PC-3 (cell line): ENCODE results near the gene SLC6A6.

Experiments used
- EZH2 ChIP-seq: fragments of 300-600 bp; sonication (generic); IDR thresholded peaks from one replicate; pipeline ENCODE4 v1.6.1; 2017; ENCODE audit warnings: antibody characterized with exemption, mild to moderate bottlenecking, low read length; ENCODE audit not compliant: unreplicated experiment
- EZH2phosphoT487 ChIP-seq: fragments of 300-600 bp; sonication (generic); IDR thresholded peaks from 2 replicates; pipeline ENCODE4 v1.6.1; 2018; ENCODE audit warnings: mild to moderate bottlenecking, antibody characterized with exemption, low read length, borderline replicate concordance
- TF ChIP-seq, protein P1 (sequence below): fragments of 300-600 bp; sonication (generic); conservative IDR thresholded peaks from 2 replicates; pipeline ENCODE4 v1.5.1; 2017; ENCODE audit warnings: antibody characterized with exemption, low read depth, mild to moderate bottlenecking, low read length

DNA sequence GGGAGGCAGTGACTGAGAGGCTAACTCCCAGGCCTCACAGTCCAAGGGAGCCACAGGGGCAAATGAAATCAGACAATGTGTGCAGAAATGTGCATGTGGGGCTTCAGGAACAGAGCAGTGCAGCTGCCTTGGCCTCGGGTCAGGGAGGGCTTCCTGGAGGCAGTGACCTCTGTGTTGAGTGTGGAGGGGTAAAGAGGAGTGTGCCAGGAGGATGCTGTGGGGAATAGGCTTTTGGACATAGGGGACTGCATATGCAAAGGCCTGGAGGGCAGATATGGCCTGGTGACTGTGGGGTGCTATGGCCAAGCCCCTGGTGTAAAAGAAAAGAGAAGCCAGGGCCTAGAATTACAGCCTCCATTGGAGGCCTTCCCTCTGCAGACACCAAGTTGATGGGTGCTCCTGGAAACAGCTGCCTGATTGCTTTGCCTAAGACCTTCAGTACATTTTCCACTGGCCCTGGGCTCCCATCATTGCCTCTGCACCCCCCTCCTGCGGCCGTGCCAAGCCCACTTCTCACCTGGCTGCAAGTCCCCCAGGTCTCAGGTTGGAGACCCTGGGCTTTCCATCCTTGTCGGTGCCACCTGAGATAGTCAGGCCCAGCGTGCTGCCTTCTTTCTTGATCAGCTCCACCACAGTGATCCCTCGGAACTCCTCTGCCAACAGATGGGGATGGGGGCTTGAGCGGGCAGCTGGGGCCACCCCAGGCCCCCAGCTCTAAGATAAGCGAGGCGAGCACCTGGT is 122.7 kb downstream of the SLC6A6 start:
- TF ChIP-seq, protein P1, sequence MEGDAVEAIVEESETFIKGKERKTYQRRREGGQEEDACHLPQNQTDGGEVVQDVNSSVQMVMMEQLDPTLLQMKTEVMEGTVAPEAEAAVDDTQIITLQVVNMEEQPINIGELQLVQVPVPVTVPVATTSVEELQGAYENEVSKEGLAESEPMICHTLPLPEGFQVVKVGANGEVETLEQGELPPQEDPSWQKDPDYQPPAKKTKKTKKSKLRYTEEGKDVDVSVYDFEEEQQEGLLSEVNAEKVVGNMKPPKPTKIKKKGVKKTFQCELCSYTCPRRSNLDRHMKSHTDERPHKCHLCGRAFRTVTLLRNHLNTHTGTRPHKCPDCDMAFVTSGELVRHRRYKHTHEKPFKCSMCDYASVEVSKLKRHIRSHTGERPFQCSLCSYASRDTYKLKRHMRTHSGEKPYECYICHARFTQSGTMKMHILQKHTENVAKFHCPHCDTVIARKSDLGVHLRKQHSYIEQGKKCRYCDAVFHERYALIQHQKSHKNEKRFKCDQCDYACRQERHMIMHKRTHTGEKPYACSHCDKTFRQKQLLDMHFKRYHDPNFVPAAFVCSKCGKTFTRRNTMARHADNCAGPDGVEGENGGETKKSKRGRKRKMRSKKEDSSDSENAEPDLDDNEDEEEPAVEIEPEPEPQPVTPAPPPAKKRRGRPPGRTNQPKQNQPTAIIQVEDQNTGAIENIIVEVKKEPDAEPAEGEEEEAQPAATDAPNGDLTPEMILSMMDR: no peak
- no peak for TF ChIP-seq EZH2
- no peak for TF ChIP-seq EZH2phosphoT487
